Loucy (cell line): ENCODE measurements around the gene APOE.

ENCODE experiments used
- H2AFZ ChIP-seq: fragments of 200-600 bp; sonication (generic); 2 replicates; pipeline ENCODE4 v1.6.0; 2016; ENCODE audit warnings: antibody characterized with exemption, mild to moderate bottlenecking, low read length, moderate library complexity
- H3F3A ChIP-seq: fragments of 200-600 bp; 2 replicates; pipeline ENCODE4 v1.6.0; 2016; ENCODE audit warnings: antibody characterized with exemption, low read depth, mild to moderate bottlenecking
- H3K27me3 ChIP-seq: fragments of 200-600 bp; sonication (generic); 2 replicates; pipeline ENCODE4 v1.6.1; 2014; ENCODE audit warnings: low read length, mild to moderate bottlenecking; ENCODE audit not compliant: insufficient read depth, poor library complexity, severe bottlenecking
- H3K36me3 ChIP-seq: fragments of 200-600 bp; sonication (generic); 2 replicates; pipeline ENCODE4 v1.6.1; 2016; ENCODE audit warnings: low read length; ENCODE audit not compliant: insufficient read depth
- H3K4me1 ChIP-seq: fragments of 200-600 bp; sonication (generic); 2 replicates; pipeline ENCODE4 v1.5.1; 2014; ENCODE audit warnings: low read length, mild to moderate bottlenecking; ENCODE audit not compliant: insufficient read depth, poor library complexity, severe bottlenecking
- H3K4me2 ChIP-seq: fragments of 200-600 bp; sonication (generic); 2 replicates; pipeline ENCODE4 v1.6.0; 2014; ENCODE audit warnings: antibody characterized with exemption, low read length, low read depth, mild to moderate bottlenecking; ENCODE audit not compliant: poor library complexity, severe bottlenecking
- H3K4me3 ChIP-seq: fragments of 200-600 bp; sonication (generic); 2 replicates; pipeline ENCODE4 v1.5.1; 2014; ENCODE audit warnings: low read length, mild to moderate bottlenecking, mixed read lengths; ENCODE audit not compliant: poor library complexity, severe bottlenecking
- H3K79me2 ChIP-seq: fragments of 200-600 bp; sonication (generic); 2 replicates; pipeline ENCODE4 v1.6.1; 2014; ENCODE audit warnings: low read length; ENCODE audit not compliant: insufficient read depth
- H3K9ac ChIP-seq: fragments of 200-600 bp; sonication (generic); 2 replicates; pipeline ENCODE4 v1.6.0; 2014; ENCODE audit warnings: mild to moderate bottlenecking, low read depth, low read length, moderate library complexity; ENCODE audit not compliant: poor library complexity, severe bottlenecking
- H3K9me2 ChIP-seq: fragments of 200-600 bp; sonication (generic); replicated peaks from 2 replicates; pipeline ENCODE4 v1.6.1; 2016; ENCODE audit warnings: low read depth, low read length, mixed read lengths
- H3K9me3 ChIP-seq: fragments of 200-600 bp; sonication (generic); 2 replicates; pipeline ENCODE4 v1.6.1; 2014; ENCODE audit warnings: mild to moderate bottlenecking, antibody characterized with exemption, low read length, low read depth; ENCODE audit not compliant: insufficient read depth
- H4K20me1 ChIP-seq: fragments of 200-600 bp; sonication (generic); 2 replicates; pipeline ENCODE4 v1.6.0; 2014; ENCODE audit warnings: antibody characterized with exemption, low read length, mild to moderate bottlenecking; ENCODE audit not compliant: insufficient read depth, poor library complexity, severe bottlenecking
- EZH2phosphoT487 ChIP-seq: fragments of 200-600 bp; IDR thresholded peaks from 2 replicates; pipeline ENCODE4 v1.6.1; 2018; ENCODE audit warnings: antibody characterized with exemption, mild to moderate bottlenecking, moderate library complexity, borderline replicate concordance
- TF ChIP-seq, protein P1 (sequence below): fragments of 200-600 bp; sonication (generic); conservative IDR thresholded peaks from 2 replicates; pipeline ENCODE4 v1.5.1; 2014; ENCODE audit warnings: mild to moderate bottlenecking, antibody characterized with exemption, low read length

The APOE gene

DNA sequence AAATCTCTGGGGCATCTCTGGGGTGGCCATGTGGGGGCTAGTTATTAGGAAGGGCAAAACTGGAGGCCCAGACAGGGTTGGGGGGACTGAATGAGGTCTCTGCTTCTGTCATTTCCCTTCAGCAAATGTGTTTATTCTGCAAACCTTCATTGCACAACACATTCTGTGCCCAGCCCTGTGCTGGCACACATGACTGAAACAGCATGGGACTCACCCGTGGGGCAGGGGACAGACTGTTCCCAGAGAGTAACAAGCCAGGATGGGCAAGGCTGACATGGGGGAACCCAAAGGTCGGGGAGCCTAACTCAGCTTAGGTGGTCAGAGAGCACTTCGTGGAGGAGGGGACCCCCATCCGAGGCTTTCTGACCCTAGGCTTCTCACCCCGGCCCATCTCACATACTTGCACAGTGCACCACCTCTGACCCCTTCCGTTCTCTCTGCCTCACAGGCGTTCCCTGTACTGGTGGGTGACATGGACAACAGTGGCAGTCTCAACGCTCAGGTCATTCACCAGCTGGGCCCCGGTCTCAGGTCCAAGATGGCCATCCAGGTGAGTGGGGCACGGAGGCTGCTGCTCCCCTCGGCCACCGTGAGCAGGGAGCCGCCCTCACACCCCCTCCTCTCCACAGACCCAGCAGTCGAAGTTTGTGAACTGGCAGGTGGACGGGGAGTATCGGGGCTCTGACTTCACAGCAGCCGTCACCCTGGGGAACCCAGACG, 12.1 kb upstream of the APOE start:
- Histone ChIP-seq H3K79me2 (peaks cover 41% of the 10 kb centered on the region), H3K27me3 (no peaks in the 10 kb centered on the region), H3K9ac (no peak overlapping the region), H3K4me3 (no peak overlapping the region), H3K9me2 (no peaks in the 10 kb centered on the region), H3K36me3 (peaks cover 42% of the 10 kb centered on the region; the same call in 1 of the 2 replicates), H2AFZ (no peak overlapping the region), H3K4me2 (peak overlapping the region; percentile 100), H3K4me1 (peaks cover 24% of the 10 kb centered on the region), H4K20me1 (peaks cover 15% of the 10 kb centered on the region), H3F3A (no peaks in the 10 kb centered on the region), H3K9me3 (no peaks in the 10 kb centered on the region)
- no peak for TF ChIP-seq EZH2phosphoT487

DNA sequence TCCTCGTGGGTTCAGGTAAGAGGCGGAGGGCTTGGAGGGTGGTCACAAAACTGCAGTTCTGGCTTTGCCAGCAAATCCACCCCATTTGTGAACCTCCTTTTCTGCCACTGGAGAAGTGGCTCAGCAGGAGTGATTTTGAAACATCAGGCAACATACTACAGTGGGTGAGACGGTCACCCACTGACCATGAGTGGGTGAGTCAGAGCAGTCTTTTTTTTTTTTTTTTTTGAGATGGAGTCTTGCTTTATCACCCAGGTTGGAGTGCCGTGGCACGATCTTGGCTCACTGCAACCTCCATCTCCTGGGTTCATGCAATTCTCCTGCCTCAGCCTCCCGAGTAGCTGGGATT, 11.6 kb upstream of the APOE start:
- Histone ChIP-seq H3K9me3 (no peaks in the 10 kb centered on the region), H3K27me3 (no peaks in the 10 kb centered on the region), H3K4me3 (no peak overlapping the region), H3K79me2 (peaks cover 41% of the 10 kb centered on the region), H4K20me1 (peaks cover 15% of the 10 kb centered on the region), H3K4me1 (peaks cover 24% of the 10 kb centered on the region), H3K4me2 (no peak overlapping the region), H3F3A (no peaks in the 10 kb centered on the region), H3K9ac (no peak overlapping the region), H2AFZ (no peak overlapping the region), H3K36me3 (peaks cover 42% of the 10 kb centered on the region; the same call in 1 of the 2 replicates), H3K9me2 (no peaks in the 10 kb centered on the region)
- no peak for TF ChIP-seq EZH2phosphoT487
- TF ChIP-seq, protein P1, sequence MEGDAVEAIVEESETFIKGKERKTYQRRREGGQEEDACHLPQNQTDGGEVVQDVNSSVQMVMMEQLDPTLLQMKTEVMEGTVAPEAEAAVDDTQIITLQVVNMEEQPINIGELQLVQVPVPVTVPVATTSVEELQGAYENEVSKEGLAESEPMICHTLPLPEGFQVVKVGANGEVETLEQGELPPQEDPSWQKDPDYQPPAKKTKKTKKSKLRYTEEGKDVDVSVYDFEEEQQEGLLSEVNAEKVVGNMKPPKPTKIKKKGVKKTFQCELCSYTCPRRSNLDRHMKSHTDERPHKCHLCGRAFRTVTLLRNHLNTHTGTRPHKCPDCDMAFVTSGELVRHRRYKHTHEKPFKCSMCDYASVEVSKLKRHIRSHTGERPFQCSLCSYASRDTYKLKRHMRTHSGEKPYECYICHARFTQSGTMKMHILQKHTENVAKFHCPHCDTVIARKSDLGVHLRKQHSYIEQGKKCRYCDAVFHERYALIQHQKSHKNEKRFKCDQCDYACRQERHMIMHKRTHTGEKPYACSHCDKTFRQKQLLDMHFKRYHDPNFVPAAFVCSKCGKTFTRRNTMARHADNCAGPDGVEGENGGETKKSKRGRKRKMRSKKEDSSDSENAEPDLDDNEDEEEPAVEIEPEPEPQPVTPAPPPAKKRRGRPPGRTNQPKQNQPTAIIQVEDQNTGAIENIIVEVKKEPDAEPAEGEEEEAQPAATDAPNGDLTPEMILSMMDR = no peak

DNA sequence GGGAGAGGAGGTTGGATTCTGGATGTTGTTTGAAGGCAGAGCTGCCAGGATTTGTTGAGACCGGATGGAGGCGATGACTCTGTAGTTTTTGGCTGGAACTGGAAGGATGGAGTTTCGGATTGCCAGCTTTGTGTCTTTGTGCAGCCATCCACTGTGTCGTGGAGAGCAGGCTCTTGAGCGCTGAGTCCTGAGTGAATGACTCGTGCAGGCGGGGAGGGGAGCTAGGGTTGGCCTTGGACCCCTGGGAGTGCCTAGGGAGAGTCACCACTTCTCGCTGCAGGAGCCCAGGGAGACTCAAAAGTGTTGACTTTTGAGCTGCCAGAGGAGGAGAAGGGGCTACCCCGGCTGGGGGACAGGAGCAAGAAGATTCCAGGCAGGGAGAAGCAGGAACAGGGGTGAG, 10.7 kb upstream of the APOE start:
- TF ChIP-seq EZH2phosphoT487 = no peak
- TF ChIP-seq, protein P1 = no peak
- H3K9me2 ChIP-seq = no peaks in the 10 kb centered on the region
- H3K36me3 ChIP-seq = peaks cover 44% of the 10 kb centered on the region; the same call in 1 of the 2 replicates
- no peaks in the 10 kb centered on the region for H3K9me3 ChIP-seq
- H3K79me2 ChIP-seq = peaks cover 41% of the 10 kb centered on the region
- no peak overlapping the region for H2AFZ ChIP-seq
- no peak overlapping the region for H3K4me3 ChIP-seq
- peaks cover 15% of the 10 kb centered on the region for H4K20me1 ChIP-seq
- no peaks in the 10 kb centered on the region for H3F3A ChIP-seq
- H3K9ac ChIP-seq = no peak overlapping the region
- peaks cover 19% of the 10 kb centered on the region for H3K4me1 ChIP-seq
- H3K4me2 ChIP-seq = no peak overlapping the region
- no peaks in the 10 kb centered on the region for H3K27me3 ChIP-seq

DNA sequence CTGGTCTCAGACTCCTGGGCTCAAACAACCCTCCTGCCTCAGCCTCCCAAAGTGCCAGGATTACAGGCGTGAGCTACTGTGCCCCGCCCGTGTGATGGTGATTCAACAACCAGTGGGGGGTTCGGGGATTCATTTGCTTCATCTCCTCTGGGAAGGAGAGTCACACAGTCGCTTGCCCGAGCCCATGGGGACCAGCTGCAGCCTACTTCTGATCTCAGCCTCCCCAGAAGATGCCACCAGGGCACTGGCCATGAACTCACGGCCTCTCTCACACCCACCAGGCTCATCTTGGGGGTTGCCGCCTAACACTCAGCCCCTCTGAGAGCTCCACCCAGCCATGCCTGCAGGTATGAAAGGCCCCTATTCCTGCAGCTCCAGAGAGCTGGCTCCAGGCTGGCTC, 7.8 kb upstream of the APOE start:
- no peaks in the 10 kb centered on the region for H3K9me3 ChIP-seq
- no peak overlapping the region for H3K4me2 ChIP-seq
- H4K20me1 ChIP-seq = peaks cover 2% of the 10 kb centered on the region
- H3K9me2 ChIP-seq = no peaks in the 10 kb centered on the region
- no peak for TF ChIP-seq EZH2phosphoT487
- TF ChIP-seq, protein P1 = no peak
- no peak overlapping the region for H3K4me3 ChIP-seq
- peaks cover 25% of the 10 kb centered on the region for H3K79me2 ChIP-seq
- H2AFZ ChIP-seq = no peak overlapping the region
- no peaks in the 10 kb centered on the region for H3K27me3 ChIP-seq
- H3K4me1 ChIP-seq = peaks cover 4% of the 10 kb centered on the region
- no peak overlapping the region for H3K9ac ChIP-seq
- peaks cover 60% of the 10 kb centered on the region; the same call in 1 of the 2 replicates for H3K36me3 ChIP-seq
- H3F3A ChIP-seq = no peaks in the 10 kb centered on the region
